GM19395 (cell line): ENCODE data around the gene NFATC2.

Source experiments
- ATAC-seq: cut with Tn5 transposase; IDR thresholded peaks from one replicate; pipeline ENCODE4 v1.9.1; 2021; ENCODE audit warnings: mild to moderate bottlenecking, moderate library complexity; ENCODE audit not compliant: unreplicated experiment

NFATC2 gene

DNA sequence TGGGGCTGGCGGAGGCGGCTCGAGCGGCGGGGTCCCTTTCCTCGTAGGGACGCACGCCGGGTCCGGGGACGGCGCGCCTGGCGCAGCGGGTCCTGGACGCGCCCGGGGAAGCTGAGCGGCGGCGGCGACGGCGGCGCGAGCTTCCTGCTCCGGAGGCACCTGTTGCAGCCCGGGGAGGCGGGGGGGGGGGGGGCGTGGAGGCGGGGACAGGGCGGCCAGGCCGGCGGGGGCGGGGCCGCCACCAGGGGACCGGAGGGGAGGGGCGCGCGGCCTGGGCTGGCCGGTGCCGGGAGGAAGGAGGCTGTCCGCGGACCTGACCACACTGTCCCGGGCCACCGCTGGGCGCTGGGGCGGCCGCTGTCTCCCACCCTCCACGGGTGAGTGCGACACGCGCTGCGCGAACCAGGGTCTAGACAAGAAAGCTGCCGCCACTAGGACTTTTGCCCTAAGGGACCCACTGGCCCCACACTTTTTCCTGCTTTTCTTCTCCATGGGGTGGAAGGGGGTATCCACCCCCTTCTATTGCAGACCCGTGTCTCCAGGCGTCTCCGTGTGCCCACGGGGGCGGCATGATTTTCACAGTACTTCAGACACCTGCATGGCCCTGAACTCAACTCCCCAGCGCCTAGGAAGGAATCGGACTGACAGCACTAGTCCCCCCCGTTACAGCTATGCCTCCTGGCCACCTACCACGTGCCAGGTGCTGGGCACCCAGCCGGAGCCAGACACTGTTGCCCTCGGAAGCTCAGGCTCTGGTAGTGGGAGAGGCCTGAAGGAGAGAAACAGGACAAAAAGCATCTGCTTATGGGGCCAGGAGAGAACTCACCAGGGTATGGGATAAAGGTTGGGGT lies at the start of gene NFATC2:
Gene NFATC2 (minus strand): TSS at position 149 of the 851 bp plus-strand sequence. CDS start 220 bp downstream, outside the sequence.
- ATAC-seq: peak; percentile 37

DNA sequence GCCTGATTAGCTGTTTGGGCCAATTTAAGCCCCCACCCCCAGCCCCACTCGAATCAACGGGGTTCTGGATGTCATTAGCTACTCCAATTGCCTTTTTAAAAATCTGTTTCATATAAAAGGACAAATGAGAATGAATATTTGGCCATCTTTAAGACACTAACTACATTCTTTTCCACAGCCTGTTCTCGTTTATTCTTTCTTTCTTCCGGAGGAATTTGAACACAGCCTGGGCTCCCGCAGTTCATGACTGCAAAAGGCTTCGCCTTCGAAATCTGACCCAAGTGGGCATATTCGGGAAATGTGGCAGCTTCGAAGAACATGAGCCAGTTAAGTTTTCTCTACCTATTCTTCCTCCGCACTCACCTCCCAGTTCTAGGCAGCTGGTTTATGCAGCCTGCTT lies 49.4 kb upstream of the NFATC2 start:
- ATAC-seq: no peak

GRCh38 chr20:51588762-51589161 lies 46.2 kb upstream of the NFATC2 start:
- no peak for ATAC-seq

GRCh38 chr20:51587145-51587544 lies 44.6 kb upstream of the NFATC2 start:
- ATAC-seq: no peak

- no peak for ATAC-seq
Measured at GRCh38 chr20:51586005-51586440, 43.5 kb upstream of the NFATC2 start.

DNA sequence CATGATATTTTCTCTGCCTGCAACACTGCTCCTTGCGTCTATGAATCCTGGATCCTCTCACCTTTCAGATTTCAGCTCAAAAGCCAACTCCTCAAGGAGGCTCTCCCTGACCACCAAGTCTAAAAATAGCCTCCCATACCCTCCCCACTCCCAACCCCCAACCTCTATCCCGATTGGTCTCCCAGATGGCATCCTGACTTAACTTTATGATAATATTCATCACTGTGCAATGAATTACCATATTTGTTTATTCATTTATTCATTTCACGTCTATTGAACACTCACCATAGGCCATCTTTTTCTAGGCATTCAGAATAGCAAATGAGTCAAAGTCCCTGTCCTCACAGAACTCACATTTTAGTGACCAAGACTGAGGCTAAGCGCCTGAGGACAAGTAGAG lies 42.6 kb upstream of the NFATC2 start:
- no peak for ATAC-seq

DNA sequence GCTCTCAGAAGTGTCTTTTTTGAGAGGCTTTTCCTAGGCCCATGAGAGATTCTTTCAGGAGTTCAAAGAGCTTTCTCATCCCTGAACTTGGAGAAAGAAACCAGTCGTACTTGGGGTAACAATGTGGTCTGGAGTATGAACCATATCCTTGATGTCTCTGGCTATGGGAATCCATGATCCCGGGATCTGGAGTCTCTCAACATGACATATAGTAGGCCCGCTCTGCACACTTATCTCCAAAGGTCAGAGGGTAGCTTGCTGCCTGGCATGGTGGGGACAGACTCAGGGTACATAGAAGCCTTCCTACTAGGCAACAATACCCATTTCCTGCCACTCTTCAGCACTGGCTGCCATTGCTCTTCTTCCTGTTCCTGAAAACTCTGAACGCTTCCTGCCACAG lies 42.2 kb upstream of the NFATC2 start:
- no peak for ATAC-seq

- ATAC-seq: no peak
Measured at GRCh38 chr20:51584116-51584515, 41.6 kb upstream of the NFATC2 start.

DNA sequence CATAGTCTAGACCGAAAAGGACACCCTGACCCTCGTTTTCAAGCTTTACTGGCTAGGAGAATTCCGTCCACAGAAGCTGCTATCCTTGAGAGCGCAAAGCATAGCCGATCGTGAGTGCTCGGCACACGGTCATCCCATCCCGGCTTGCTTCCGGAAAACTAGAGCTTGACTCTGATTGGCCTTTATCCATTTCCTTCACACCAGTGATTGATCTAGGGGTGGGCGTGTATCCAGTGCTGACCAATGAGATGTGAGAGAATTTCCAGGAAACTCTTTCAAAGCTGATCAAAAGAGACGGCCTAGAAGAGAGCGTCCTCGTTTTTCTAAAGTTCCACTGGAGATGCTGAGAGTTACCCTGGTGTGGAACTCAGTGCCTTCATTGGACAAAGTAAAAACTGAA lies 41.0 kb upstream of the NFATC2 start:
- no peak for ATAC-seq

GRCh38 chr20:51583073-51583472 lies 40.6 kb upstream of the NFATC2 start:
- ATAC-seq: no peak

- no peak for ATAC-seq
Measured at GRCh38 chr20:51581571-51581970, 39.1 kb upstream of the NFATC2 start.

- ATAC-seq: no peak
Measured at GRCh38 chr20:51579137-51579536, 36.6 kb upstream of the NFATC2 start.

DNA sequence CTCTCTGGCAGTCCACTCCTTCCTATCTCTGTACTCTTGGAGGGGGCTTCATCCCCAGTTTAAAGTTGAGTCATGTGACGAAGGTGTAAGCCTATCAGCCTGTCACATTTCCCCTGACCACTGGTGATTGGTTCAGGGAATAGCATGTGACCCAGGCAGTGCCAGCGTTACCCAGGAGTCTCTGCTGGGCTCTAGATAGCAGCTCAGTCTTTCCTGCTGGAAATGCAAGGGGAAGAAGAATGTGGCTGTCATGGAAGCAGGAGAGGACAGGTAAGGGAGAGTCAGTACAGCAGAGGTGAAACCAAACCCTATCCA lies 35.6 kb upstream of the NFATC2 start:
- ATAC-seq: no peak

DNA sequence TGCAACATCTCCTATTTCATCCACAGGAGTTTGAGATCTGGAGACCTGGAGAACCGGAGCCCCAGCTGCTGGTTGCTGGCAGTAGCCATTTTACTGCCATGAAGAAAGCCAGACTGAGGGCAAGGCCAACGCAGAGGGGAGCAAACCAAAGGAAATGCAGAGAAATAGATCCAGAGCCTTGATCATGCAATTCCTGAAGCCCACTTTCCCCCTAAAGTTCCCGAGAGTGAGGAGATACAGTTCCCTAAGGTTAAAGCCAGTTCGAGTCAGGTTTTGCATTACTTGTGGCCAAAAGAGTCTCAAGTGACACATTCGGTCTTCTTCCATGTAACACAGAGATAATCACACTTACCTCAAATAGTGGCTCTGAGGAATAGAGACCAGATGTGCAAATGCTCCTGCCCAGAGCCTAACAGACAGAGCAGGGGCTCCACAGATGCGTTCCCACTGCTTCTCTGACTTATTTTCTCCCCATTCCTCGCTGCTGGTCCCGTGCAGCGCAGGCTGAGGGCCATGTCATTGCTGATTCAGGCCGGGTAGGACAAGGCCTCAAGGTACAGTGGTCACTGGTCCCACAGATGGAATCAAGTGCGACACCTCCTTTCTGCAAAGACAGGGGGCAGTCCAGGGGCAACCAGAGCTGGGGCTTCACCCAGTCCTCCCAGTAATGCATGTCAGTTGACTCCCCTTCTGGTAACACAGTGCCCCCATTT lies 35.1 kb upstream of the NFATC2 start:
- no peak for ATAC-seq

GRCh38 chr20:51575486-51575885 lies 33.0 kb upstream of the NFATC2 start:
- no peak for ATAC-seq

GRCh38 chr20:51574248-51575033 lies 31.9 kb upstream of the NFATC2 start:
- ATAC-seq: no peak

DNA sequence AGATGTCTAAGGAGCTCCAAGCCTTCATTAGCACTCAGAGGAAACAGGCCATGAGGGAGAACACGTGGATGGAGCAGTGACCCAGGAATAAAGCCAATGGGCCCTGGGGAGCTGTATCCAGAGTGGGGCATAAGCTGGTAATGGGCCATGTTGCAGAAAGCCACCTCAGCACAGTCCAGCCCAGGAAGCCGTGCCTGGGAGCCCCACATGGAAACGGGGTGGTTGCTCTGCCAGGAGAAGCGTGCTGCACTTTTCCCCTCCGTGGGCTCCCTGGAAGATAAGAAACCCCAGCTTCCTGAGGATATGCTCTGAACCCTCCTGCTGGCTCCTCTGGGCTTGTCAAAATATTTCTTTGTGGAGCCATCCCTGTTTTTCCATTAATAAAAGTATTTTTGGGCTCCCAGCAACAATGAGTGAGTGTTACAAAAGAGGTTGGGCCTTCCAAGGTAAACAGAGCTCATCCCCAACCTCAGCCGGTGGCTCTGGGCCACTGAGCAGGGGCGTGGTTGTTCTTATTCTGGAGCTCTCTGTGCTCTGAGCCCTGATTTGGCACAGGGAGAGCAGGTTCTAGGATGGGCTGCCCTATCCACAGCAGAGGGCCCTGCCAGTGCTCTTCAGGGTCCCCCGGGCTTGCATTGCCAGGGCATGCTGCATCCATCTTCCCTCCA lies 31.2 kb upstream of the NFATC2 start:
- ATAC-seq: no peak

DNA sequence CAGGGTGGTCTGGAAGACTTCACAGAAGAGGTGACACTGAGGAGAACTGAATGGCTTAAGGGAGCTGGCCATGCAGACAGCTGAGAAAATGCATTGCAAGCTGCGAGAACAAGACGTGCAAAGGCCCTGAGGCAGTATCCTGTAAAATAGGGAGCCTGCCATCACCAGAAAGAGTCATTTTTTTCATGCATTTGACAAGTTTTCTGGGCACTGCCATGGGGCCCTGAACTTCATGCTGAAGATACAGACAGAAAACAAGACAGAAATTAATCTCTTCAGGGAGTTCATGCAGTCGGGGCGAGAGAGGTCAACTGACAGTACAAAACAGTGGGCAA lies 28.9 kb upstream of the NFATC2 start:
- no peak for ATAC-seq

- no peak for ATAC-seq
Measured at GRCh38 chr20:51570739-51571459, 28.4 kb upstream of the NFATC2 start.
